Mesothelial cell of epicardium (in vitro differentiated cells): ENCODE measurements around the gene MED12L. TPM values are rescaled to one million over a fixed set of nuclear protein-coding genes. Genes with fewer than 3 reads are reported as not detected.

Experiments
- DNase-seq, 2 experiments: peaks; one replicate each; pipeline ENCODE4 v3.0.0; 2021; ENCODE audit warnings: low spot score in 2 of 2; ENCODE audit not compliant: unreplicated experiment in 2 of 2
- H3K27ac Mint-ChIP-seq: 2 replicates; pipeline ENCODE4 v1.8.0; 2021; ENCODE audit warnings: mixed read lengths
- H3K27me3 Mint-ChIP-seq: 2 replicates; pipeline ENCODE4 v1.8.0; 2021; ENCODE audit warnings: low read depth, mixed read lengths
- H3K36me3 Mint-ChIP-seq: 2 replicates; pipeline ENCODE4 v1.8.0; 2021; ENCODE audit warnings: mixed read lengths
- H3K4me1 Mint-ChIP-seq: 2 replicates; pipeline ENCODE4 v1.8.0; 2021; ENCODE audit warnings: mixed read lengths
- H3K4me3 Mint-ChIP-seq: 2 replicates; pipeline ENCODE4 v1.8.0; 2021; ENCODE audit warnings: mild to moderate bottlenecking, moderate library complexity, mixed read lengths
- H3K9me3 Mint-ChIP-seq: 2 replicates; pipeline ENCODE4 v1.8.0; 2021; ENCODE audit warnings: mixed read lengths
- total RNA-seq: library from RNA; stranded (reverse); gene quantifications from 3 replicates; pipeline ENCODE4 v1.2.1, GENCODE V29; 2021
- TF ChIP-seq, protein P1 (sequence below): fragments of 200-600 bp; sonication (generic); IDR thresholded peaks from one replicate; pipeline ENCODE4 v1.5.0; 2021; ENCODE audit warnings: antibody characterized with exemption; ENCODE audit not compliant: unreplicated experiment

The MED12L gene
- total RNA-seq, 1 donor from 2014 or later, result 13.8 TPM

DNA sequence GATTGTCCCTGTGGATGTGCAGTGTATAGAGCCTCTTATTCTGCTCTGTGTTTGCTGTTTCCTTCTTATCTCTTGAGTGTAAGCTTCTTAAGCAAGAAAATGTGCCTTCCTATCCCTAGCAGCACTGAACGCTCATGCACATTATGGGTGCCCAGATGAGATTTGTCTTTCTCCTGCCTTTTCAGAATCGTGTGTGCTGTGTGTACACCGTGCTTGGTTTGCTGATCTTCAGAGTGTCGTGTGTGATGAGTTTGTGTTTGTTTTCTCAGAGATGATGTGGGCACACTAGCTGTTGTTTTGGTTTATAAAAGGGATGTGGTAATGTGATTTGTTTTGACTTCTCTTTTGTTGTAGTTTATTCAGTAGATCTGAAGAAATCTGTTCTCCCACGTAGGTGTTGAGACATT, 97.8 kb downstream of the MED12L start:
- TF ChIP-seq, protein P1, sequence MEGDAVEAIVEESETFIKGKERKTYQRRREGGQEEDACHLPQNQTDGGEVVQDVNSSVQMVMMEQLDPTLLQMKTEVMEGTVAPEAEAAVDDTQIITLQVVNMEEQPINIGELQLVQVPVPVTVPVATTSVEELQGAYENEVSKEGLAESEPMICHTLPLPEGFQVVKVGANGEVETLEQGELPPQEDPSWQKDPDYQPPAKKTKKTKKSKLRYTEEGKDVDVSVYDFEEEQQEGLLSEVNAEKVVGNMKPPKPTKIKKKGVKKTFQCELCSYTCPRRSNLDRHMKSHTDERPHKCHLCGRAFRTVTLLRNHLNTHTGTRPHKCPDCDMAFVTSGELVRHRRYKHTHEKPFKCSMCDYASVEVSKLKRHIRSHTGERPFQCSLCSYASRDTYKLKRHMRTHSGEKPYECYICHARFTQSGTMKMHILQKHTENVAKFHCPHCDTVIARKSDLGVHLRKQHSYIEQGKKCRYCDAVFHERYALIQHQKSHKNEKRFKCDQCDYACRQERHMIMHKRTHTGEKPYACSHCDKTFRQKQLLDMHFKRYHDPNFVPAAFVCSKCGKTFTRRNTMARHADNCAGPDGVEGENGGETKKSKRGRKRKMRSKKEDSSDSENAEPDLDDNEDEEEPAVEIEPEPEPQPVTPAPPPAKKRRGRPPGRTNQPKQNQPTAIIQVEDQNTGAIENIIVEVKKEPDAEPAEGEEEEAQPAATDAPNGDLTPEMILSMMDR, result no peak
- no peaks in the 10 kb centered on the region for H3K36me3 Mint-ChIP-seq
- no peaks in the 10 kb centered on the region for H3K27me3 Mint-ChIP-seq
- H3K4me3 Mint-ChIP-seq, result no peak overlapping the region
- peaks cover 7% of the 10 kb centered on the region for H3K4me1 Mint-ChIP-seq
- no peaks in the 10 kb centered on the region for H3K9me3 Mint-ChIP-seq
- no peak for DNase-seq
- H3K27ac Mint-ChIP-seq, result no peak overlapping the region

DNA sequence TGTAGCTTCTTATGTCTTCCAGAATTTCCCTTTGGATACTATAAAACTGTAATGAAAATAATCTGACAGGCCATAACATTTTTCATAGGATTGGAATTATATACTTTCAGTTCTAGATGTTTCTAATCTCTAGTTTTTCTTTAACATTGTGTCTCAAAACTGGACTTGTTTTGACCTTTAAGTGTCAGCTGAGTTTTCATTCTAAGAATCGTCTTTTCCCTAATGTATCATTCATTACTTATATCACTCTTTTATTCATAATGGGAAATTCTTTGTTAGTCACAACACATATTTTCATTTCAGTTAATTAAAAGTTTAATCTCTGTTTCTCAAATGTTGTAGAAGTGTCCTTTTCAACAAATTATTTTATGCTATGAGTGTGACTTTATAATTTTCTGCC, 105.6 kb downstream of the MED12L start:
- Mint-ChIP-seq H3K4me3 (no peak overlapping the region), H3K27ac (no peak overlapping the region), H3K9me3 (no peaks in the 10 kb centered on the region), H3K27me3 (no peaks in the 10 kb centered on the region), H3K4me1 (peaks cover 7% of the 10 kb centered on the region), H3K36me3 (peaks cover 20% of the 10 kb centered on the region)
- DNase-seq, result no peak
- TF ChIP-seq, protein P1, result no peak

DNA sequence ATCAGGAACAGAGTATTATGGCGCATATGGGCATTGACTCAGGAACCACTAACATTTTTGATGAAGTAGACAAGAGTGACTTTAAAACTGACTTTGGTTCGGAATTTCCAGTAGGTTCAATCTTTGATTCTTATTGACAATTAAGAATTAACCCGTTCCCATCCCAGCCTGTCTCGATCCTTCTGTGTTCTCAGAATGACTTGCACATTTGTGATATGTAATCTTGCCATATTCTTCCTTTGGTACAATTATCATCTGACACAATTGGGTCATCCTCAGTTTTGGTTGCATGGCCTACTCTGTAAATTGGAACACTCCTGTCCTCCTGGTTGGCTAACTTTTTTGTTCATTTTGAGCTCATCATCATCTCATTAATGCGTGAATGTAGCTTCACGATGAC, 107.1 kb downstream of the MED12L start:
- no peak for DNase-seq
- Mint-ChIP-seq H3K36me3 (peaks cover 20% of the 10 kb centered on the region), H3K4me3 (no peak overlapping the region), H3K4me1 (peaks cover 7% of the 10 kb centered on the region), H3K9me3 (no peaks in the 10 kb centered on the region), H3K27me3 (no peaks in the 10 kb centered on the region), H3K27ac (no peak overlapping the region)
- TF ChIP-seq, protein P1, result no peak

DNA sequence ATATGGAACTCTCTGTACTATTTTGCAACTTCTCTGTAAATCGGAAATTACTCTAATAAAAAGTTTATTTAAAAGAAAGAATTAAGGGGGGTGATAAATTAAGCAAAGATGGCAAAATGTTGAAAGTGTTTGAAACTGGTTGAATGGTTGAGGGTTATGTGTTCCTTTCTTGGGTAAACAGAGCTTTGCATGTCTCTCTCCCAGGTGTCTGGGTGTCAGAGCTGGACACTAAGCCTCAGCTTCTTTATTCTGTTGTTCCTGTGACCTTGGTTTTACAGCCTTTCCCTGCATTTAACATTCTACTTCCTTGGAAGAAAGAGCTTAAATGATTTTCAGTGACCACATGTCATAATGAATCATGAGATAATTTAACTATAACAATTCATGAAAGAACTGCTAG, 110.4 kb downstream of the MED12L start:
- Mint-ChIP-seq H3K27ac (no peak overlapping the region), H3K9me3 (no peaks in the 10 kb centered on the region), H3K36me3 (peaks cover 15% of the 10 kb centered on the region), H3K27me3 (no peaks in the 10 kb centered on the region), H3K4me3 (no peak overlapping the region), H3K4me1 (peaks cover 1% of the 10 kb centered on the region)
- TF ChIP-seq, protein P1, result no peak
- no peak for DNase-seq

DNA sequence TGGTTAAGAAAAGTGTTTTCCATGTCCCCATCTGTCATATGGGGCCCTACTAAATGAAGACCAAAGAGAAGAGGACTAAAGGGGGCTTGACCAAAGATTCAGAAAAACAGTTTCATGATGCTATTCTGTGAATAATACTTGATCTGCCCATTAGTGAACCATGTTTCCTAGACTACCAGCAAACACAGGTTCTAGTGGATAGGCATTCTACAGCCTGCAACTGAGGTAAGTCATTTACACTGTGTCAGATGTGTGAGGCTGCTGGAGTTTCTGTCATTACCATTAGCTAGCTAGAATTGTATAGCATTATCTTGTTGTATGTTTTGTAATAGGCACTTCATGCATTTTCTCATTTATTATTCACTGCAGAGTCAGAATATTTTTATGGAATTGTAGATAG, 111.0 kb downstream of the MED12L start:
- peaks cover 1% of the 10 kb centered on the region for H3K4me1 Mint-ChIP-seq
- peaks cover 9% of the 10 kb centered on the region for H3K36me3 Mint-ChIP-seq
- TF ChIP-seq, protein P1, result no peak
- no peak for DNase-seq
- no peak overlapping the region for H3K4me3 Mint-ChIP-seq
- H3K27me3 Mint-ChIP-seq, result no peaks in the 10 kb centered on the region
- H3K9me3 Mint-ChIP-seq, result no peaks in the 10 kb centered on the region
- H3K27ac Mint-ChIP-seq, result no peak overlapping the region

DNA sequence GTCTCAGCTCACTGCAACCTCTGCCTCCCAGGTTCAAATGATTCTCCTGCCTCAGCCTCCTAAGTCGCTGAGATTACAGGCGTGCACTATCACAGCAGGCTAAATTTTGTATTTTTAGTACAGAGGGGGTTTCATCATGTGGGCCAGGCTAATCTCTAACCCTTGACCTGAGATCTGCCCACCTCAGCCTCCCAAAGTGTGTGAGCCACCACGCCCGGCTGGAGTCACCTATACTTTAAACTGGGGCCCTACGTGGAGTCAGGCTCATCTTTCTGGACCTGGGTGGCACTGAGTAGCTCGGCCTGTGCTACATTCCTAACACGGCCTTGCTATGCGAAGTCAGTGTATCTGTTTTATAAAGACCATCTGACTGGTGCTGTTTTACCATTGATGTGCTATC, 111.8 kb downstream of the MED12L start:
- DNase-seq, result no peak
- Mint-ChIP-seq H3K36me3 (peaks cover 9% of the 10 kb centered on the region), H3K4me1 (peaks cover 1% of the 10 kb centered on the region), H3K9me3 (no peaks in the 10 kb centered on the region), H3K27me3 (no peaks in the 10 kb centered on the region), H3K27ac (no peak overlapping the region), H3K4me3 (no peak overlapping the region)
- TF ChIP-seq, protein P1, result no peak
